ENCODE data around the gene EPHA6. TPM values are rescaled to one million over a fixed set of nuclear protein-coding genes. Genes with fewer than 3 reads are reported as not detected.

EPHA6 gene
- total RNA-seq, 1 experiment from 2014 or later, result 3.6 TPM

DNA sequence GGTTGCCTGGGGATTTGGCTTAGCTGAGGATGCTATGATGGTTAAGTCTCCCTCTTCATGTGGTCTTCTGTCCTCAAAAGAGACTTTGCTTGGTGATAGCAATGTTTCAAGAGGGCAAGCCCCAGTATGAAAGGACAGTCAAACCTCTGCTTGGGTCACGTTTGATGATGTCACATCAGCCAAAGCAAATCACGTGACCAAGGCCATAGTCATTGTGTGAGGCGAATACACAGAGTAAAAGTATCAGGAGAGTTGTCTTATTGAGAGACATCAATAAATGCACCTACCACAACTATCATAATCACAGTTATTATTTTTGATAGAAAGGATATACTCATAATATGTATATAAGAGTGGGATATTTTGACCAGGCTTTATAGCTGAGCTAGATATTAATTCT, 243.0 kb downstream of the EPHA6 start:
- Histone ChIP-seq H3K79me2 (ENCODE audit: low read length) (no peaks in the 10 kb centered on the region), H3K36me3 (ENCODE audit: low read depth, low read length) (no peaks in the 10 kb centered on the region), H3K9ac (ENCODE audit: low read length) (no peak overlapping the region), H3F3A (ENCODE audit: low read length, unreplicated experiment) (no peaks in the 10 kb centered on the region), H3K9me2 (replicated peaks; ENCODE audit: low read length) (no peaks in the 10 kb centered on the region), H3K9me3 (ENCODE audit: low read length) (no peaks in the 10 kb centered on the region), H3K27me3 (ENCODE audit: low read length) (no peaks in the 10 kb centered on the region), H2AFZ (ENCODE audit: low read length) (no peak overlapping the region), H3K4me3 (ENCODE audit: low read length) (no peak overlapping the region), H3K4me2 (ENCODE audit: low read length) (no peak overlapping the region), H4K20me1 (ENCODE audit: low read length) (no peaks in the 10 kb centered on the region), H3K27ac (ENCODE audit: low read length) (no peak overlapping the region), H3K4me1 (ENCODE audit: insufficient read depth, low read length) (no peaks in the 10 kb centered on the region)
- no TSS peak for BruUV-seq (replicated peaks)
- TF ChIP-seq EZH2phosphoT487 (IDR thresholded peaks at IDR 0.05; ENCODE audit: borderline replicate concordance, low read length), result no peak
- TF ChIP-seq, protein P1, sequence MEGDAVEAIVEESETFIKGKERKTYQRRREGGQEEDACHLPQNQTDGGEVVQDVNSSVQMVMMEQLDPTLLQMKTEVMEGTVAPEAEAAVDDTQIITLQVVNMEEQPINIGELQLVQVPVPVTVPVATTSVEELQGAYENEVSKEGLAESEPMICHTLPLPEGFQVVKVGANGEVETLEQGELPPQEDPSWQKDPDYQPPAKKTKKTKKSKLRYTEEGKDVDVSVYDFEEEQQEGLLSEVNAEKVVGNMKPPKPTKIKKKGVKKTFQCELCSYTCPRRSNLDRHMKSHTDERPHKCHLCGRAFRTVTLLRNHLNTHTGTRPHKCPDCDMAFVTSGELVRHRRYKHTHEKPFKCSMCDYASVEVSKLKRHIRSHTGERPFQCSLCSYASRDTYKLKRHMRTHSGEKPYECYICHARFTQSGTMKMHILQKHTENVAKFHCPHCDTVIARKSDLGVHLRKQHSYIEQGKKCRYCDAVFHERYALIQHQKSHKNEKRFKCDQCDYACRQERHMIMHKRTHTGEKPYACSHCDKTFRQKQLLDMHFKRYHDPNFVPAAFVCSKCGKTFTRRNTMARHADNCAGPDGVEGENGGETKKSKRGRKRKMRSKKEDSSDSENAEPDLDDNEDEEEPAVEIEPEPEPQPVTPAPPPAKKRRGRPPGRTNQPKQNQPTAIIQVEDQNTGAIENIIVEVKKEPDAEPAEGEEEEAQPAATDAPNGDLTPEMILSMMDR (conservative IDR thresholded peaks at IDR 0.05; ENCODE audit: low read depth, low read length), result no peak
- TF ChIP-seq EZH2 (IDR thresholded peaks at IDR 0.05; ENCODE audit: low read length, unreplicated experiment), result no peak
- ATAC-seq (no peak), DNase-seq (no peak)
- CTCF ChIA-PET, result no interaction called here
- POLR2A ChIA-PET (ENCODE audit: unreplicated experiment), result no interaction called here
- intact Hi-C loops (cut with micrococcal nuclease), result no loop called here

DNA sequence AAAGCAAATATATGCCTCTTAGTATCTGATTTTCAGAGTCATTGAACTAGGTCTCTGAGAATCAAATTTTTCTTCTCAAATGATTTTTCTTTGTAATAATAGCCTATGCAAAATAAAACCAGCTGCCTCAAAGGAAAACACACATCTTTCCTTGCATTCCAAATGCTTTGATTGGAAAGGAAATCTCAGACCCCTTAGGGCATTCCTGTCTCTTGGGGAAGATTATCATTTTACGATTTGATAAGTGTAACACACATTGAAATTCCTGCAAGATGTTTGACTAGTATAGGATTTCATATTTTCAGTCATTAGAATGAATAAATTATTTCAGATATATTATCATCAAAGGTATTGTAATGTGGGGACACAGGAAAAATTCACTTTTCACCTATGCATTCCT, 244.8 kb downstream of the EPHA6 start:
- CTCF ChIA-PET, result no interaction called here

DNA sequence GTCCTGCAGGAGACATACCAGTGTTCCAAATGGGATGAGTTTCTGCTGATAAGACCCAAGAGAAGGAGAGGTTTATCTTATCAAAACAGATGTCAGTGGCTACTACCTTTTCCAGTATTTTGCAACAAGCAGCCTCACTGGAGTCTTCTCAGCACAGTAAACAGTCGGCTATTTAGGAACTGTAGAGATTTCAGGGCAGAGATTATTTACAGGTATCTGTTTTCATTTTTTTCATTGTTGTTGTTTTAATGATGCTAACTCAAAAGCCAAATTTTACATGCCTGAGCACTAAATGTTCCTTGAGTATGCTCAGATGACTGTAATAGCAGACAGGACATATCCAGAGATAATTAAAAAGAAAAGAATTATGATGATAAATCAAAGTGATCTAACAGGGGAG, 252.1 kb downstream of the EPHA6 start:
- BruUV-seq (replicated peaks), result no TSS peak
- H3K27ac ChIP-seq (ENCODE audit: low read length), result no peak overlapping the region
- no peaks in the 10 kb centered on the region for H3K79me2 ChIP-seq (ENCODE audit: low read length)
- H3K9me3 ChIP-seq (ENCODE audit: low read length), result no peaks in the 10 kb centered on the region
- H3K4me2 ChIP-seq (ENCODE audit: low read length), result no peak overlapping the region
- no peak overlapping the region for H2AFZ ChIP-seq (ENCODE audit: low read length)
- no peaks in the 10 kb centered on the region for H3K4me1 ChIP-seq (ENCODE audit: insufficient read depth, low read length)
- intact Hi-C loops (cut with micrococcal nuclease), result no loop called here
- DNase-seq (no peak), ATAC-seq (no peak)
- H3K27me3 ChIP-seq (ENCODE audit: low read length), result no peaks in the 10 kb centered on the region
- no peaks in the 10 kb centered on the region for H3K36me3 ChIP-seq (ENCODE audit: low read depth, low read length)
- CTCF ChIA-PET, result no interaction called here
- no peak overlapping the region for H3K9ac ChIP-seq (ENCODE audit: low read length)
- no peaks in the 10 kb centered on the region for H4K20me1 ChIP-seq (ENCODE audit: low read length)
- no peaks in the 10 kb centered on the region for H3K9me2 ChIP-seq (replicated peaks; ENCODE audit: low read length)
- no peaks in the 10 kb centered on the region for H3F3A ChIP-seq (ENCODE audit: low read length, unreplicated experiment)
- POLR2A ChIA-PET (ENCODE audit: unreplicated experiment), result no interaction called here
- TF ChIP-seq EZH2 (IDR thresholded peaks at IDR 0.05; ENCODE audit: low read length, unreplicated experiment) (no peak), EZH2phosphoT487 (IDR thresholded peaks at IDR 0.05; ENCODE audit: borderline replicate concordance, low read length) (no peak)
- TF ChIP-seq, protein P1 (conservative IDR thresholded peaks at IDR 0.05; ENCODE audit: low read depth, low read length), result no peak
- no peak overlapping the region for H3K4me3 ChIP-seq (ENCODE audit: low read length)

More for the DNA sequence above, 244.8 kb downstream of the EPHA6 start:
- no TSS peak for BruUV-seq (replicated peaks)
- Histone ChIP-seq H3K36me3 (ENCODE audit: low read depth, low read length) (no peaks in the 10 kb centered on the region), H4K20me1 (ENCODE audit: low read length) (no peaks in the 10 kb centered on the region), H3K4me1 (ENCODE audit: insufficient read depth, low read length) (no peaks in the 10 kb centered on the region), H3K4me3 (ENCODE audit: low read length) (no peak overlapping the region), H3K4me2 (ENCODE audit: low read length) (no peak overlapping the region), H3K79me2 (ENCODE audit: low read length) (no peaks in the 10 kb centered on the region), H3K9me3 (ENCODE audit: low read length) (no peaks in the 10 kb centered on the region), H3F3A (ENCODE audit: low read length, unreplicated experiment) (no peaks in the 10 kb centered on the region), H3K27me3 (ENCODE audit: low read length) (no peaks in the 10 kb centered on the region), H3K9me2 (replicated peaks; ENCODE audit: low read length) (no peaks in the 10 kb centered on the region), H2AFZ (ENCODE audit: low read length) (no peak overlapping the region), H3K9ac (ENCODE audit: low read length) (no peak overlapping the region), H3K27ac (ENCODE audit: low read length) (no peak overlapping the region)
- intact Hi-C loops (cut with micrococcal nuclease), result no loop called here
- ATAC-seq (no peak), DNase-seq (no peak)
- POLR2A ChIA-PET (ENCODE audit: unreplicated experiment), result no interaction called here
- TF ChIP-seq, protein P1 (conservative IDR thresholded peaks at IDR 0.05; ENCODE audit: low read depth, low read length), result no peak
- no peak for TF ChIP-seq EZH2phosphoT487 (IDR thresholded peaks at IDR 0.05; ENCODE audit: borderline replicate concordance, low read length)
- no peak for TF ChIP-seq EZH2 (IDR thresholded peaks at IDR 0.05; ENCODE audit: low read length, unreplicated experiment)
